ENCODE measurements around the gene GTPBP3. TPM values are rescaled to one million over a fixed set of nuclear protein-coding genes. Genes with fewer than 3 reads are reported as not detected.

GTPBP3 gene
- total RNA-seq, 1 experiment from 2014 or later = 62.9 TPM

GRCh38 chr19:17293605-17294004, 43.7 kb upstream of the GTPBP3 start:
- Histone ChIP-seq H3K79me1 (ENCODE audit: insufficient read depth, low read depth, low read length, poor library complexity, severe bottlenecking) (no peaks in the 10 kb centered on the region), H3K79me2 (ENCODE audit: insufficient read depth, low read length) (no peaks in the 10 kb centered on the region), H2BK5ac (ENCODE audit: insufficient read length, low read length) (no peak overlapping the region), H4K5ac (ENCODE audit: insufficient read length, low read depth, low read length) (no peak overlapping the region), H3K27me3 (ENCODE audit: insufficient read depth, low read length) (no peaks in the 10 kb centered on the region), H2BK12ac (ENCODE audit: insufficient read length, low read depth, low read length) (no peak overlapping the region), H3K14ac (ENCODE audit: insufficient read depth, low read length) (no peak overlapping the region), H3K18ac (ENCODE audit: insufficient read length, low read depth, low read length) (no peak overlapping the region), H3K23me2 (ENCODE audit: insufficient read length, low read depth, low read length, poor library complexity, severe bottlenecking) (no peaks in the 10 kb centered on the region), H3K9me3 (ENCODE audit: control insufficient read depth, low read depth, low read length) (no peaks in the 10 kb centered on the region), H3K27ac (ENCODE audit: insufficient read length, low read depth, low read length) (no peak overlapping the region), H4K91ac (ENCODE audit: insufficient read length, low read depth, low read length) (no peak overlapping the region), H4K8ac (replicated peaks; ENCODE audit: insufficient read length, low read depth, low read length) (no peak overlapping the region), H3K4ac (ENCODE audit: low read depth, low read length) (no peak overlapping the region), H3K23ac (ENCODE audit: insufficient read length, low read depth, low read length) (no peak overlapping the region), H3K9ac (ENCODE audit: extremely low read depth, insufficient read length, low read length) (no peak overlapping the region), H2AFZ (ENCODE audit: low read length) (no peak overlapping the region), H2BK15ac (ENCODE audit: low read depth, low read length) (no peak overlapping the region), H2BK20ac (ENCODE audit: low read depth, low read length, poor library complexity, severe bottlenecking) (no peak overlapping the region), H3K4me1 (ENCODE audit: insufficient read depth, low read length) (no peaks in the 10 kb centered on the region; the same call in 1 of the 2 replicates), H4K20me1 (ENCODE audit: control insufficient read depth, insufficient read depth, insufficient read length) (no peaks in the 10 kb centered on the region), H3T11ph (ENCODE audit: low read length) (no peak overlapping the region), H2BK120ac (ENCODE audit: low read depth, low read length, poor library complexity, severe bottlenecking) (no peak overlapping the region), H3K4me2 (ENCODE audit: insufficient read depth, insufficient read length, low read length) (peak overlapping the region; percentile 78), H2AK5ac (ENCODE audit: insufficient read length, low read length) (no peak overlapping the region), H3K56ac (ENCODE audit: insufficient read length, low read depth, low read length) (no peak overlapping the region)
- Mint-ChIP-seq H3K27me3 (ENCODE audit: low read depth) (peaks cover 2% of the 10 kb centered on the region; the same call in 1 of the 2 replicates), H3K4me1 (peaks cover 5 to 21% of the 10 kb centered on the region in 2 experiments; a peak in 2 of 4 replicates), H3K4me3 (peak overlapping the region; percentile 80 to 89), H3K27ac (peak overlapping the region in 1 of 3 experiments; percentile 89; a peak in 1 of 7 replicates), H3K36me3 (ENCODE audit: insufficient read depth in 1 of 3, low read depth in 3 of 3) (peaks cover 17 to 20% (median 17%) of the 10 kb centered on the region in 3 experiments), H3K9me3 (peaks cover 4% of the 10 kb centered on the region in 2 experiments; a peak in 3 of 5 replicates)
- WGBS (ENCODE audit: extremely low coverage, insufficient read length, low lambda C conversion rate) = no CpG with 5 or more reads among the region's 14 CpGs
- DNase-seq = no peak
- TF ChIP-seq CTCF (conservative IDR thresholded peaks at IDR 0.05) = no peak

All from H9 (cell line).